MM.1S (cell line): ENCODE measurements around the gene STYXL1.

Experiments
- DNase-seq: peaks from one replicate; pipeline ENCODE4 v3.0.0-alpha.2; 2015
- H2AFZ ChIP-seq: fragments of 300-600 bp; sonication (generic); 2 replicates; pipeline ENCODE4 v1.6.0; 2016; ENCODE audit warnings: antibody characterized with exemption, low read length
- H3F3A ChIP-seq: fragments of 300-600 bp; sonication (generic); 2 replicates; pipeline ENCODE4 v1.6.1; 2016; ENCODE audit warnings: mild to moderate bottlenecking, antibody characterized with exemption, low read length, moderate library complexity, mixed read lengths; ENCODE audit not compliant: insufficient read depth
- H3K27ac ChIP-seq: fragments of 300-600 bp; sonication (generic); 2 replicates; pipeline ENCODE4 v1.5.1; 2016; ENCODE audit warnings: mild to moderate bottlenecking, low read length
- H3K27me3 ChIP-seq: fragments of 300-600 bp; sonication (generic); replicated peaks from 2 replicates; pipeline ENCODE4 v1.6.0; 2016; ENCODE audit warnings: low read length; ENCODE audit not compliant: insufficient read depth
- H3K36me3 ChIP-seq: fragments of 300-600 bp; sonication (generic); replicated peaks from 2 replicates; pipeline ENCODE4 v1.6.1; 2016; ENCODE audit warnings: mild to moderate bottlenecking, low read length, mixed read lengths; ENCODE audit not compliant: insufficient read depth
- H3K4me1 ChIP-seq: fragments of 300-600 bp; sonication (generic); 2 replicates; pipeline ENCODE4 v1.6.1; 2016; ENCODE audit warnings: low read length, mixed read lengths
- H3K4me2 ChIP-seq: fragments of 300-600 bp; sonication (generic); 2 replicates; pipeline ENCODE4 v1.6.0; 2016; ENCODE audit warnings: low read depth, low read length
- H3K4me3 ChIP-seq: fragments of 300-600 bp; sonication (generic); 2 replicates; pipeline ENCODE4 v1.5.1; 2016; ENCODE audit warnings: low read length, mixed read lengths
- H3K79me2 ChIP-seq: fragments of 300-600 bp; sonication (generic); 2 replicates; pipeline ENCODE4 v1.6.1; 2016; ENCODE audit warnings: mixed run types, low read length, mixed read lengths
- H3K9ac ChIP-seq: fragments of 300-600 bp; sonication (generic); 2 replicates; pipeline ENCODE4 v1.6.1; 2016; ENCODE audit warnings: low read length, mixed read lengths
- H3K9me2 ChIP-seq: fragments of 300-600 bp; sonication (generic); replicated peaks from 2 replicates; pipeline ENCODE4 v1.6.1; 2016; ENCODE audit warnings: mild to moderate bottlenecking, low read length, mixed read lengths; ENCODE audit not compliant: insufficient read depth
- H3K9me3 ChIP-seq: fragments of 300-600 bp; sonication (generic); replicated peaks from 2 replicates; pipeline ENCODE4 v1.6.1; 2016; ENCODE audit warnings: mild to moderate bottlenecking, low read length, mixed read lengths; ENCODE audit not compliant: insufficient read depth
- H4K20me1 ChIP-seq: fragments of 300-600 bp; sonication (generic); 2 replicates; pipeline ENCODE4 v1.6.1; 2016; ENCODE audit warnings: mild to moderate bottlenecking, low read length, moderate library complexity, mixed read lengths; ENCODE audit not compliant: insufficient read depth
- CTCF ChIP-seq: fragments of 300-600 bp; sonication (generic); IDR thresholded peaks from 2 replicates; pipeline ENCODE4 v1.5.1; 2016; ENCODE audit warnings: antibody characterized with exemption, low read length, mixed read lengths
- EZH2 ChIP-seq: fragments of 300-600 bp; sonication (generic); optimal IDR thresholded peaks from 2 replicates; pipeline ENCODE3; 2017; ENCODE audit warnings: low read depth, mild to moderate bottlenecking, antibody characterized with exemption, low read length, mixed read lengths
- EZH2phosphoT487 ChIP-seq: fragments of 300-600 bp; sonication (generic); IDR thresholded peaks from 2 replicates; pipeline ENCODE4 v1.6.1; 2018; ENCODE audit warnings: antibody characterized with exemption, low read length

Gene STYXL1

GRCh38 chr7:76074972-76075370 lies 27.2 kb upstream of the STYXL1 start:
- Histone ChIP-seq H4K20me1 (no peaks in the 10 kb centered on the region), H3K4me2 (no peak overlapping the region), H3K9me2 (no peaks in the 10 kb centered on the region), H3K4me1 (no peaks in the 10 kb centered on the region), H3K36me3 (no peaks in the 10 kb centered on the region), H2AFZ (no peak overlapping the region), H3K27ac (no peak overlapping the region), H3K27me3 (no peaks in the 10 kb centered on the region), H3F3A (no peaks in the 10 kb centered on the region), H3K4me3 (no peak overlapping the region), H3K9ac (no peak overlapping the region), H3K79me2 (no peaks in the 10 kb centered on the region), H3K9me3 (no peaks in the 10 kb centered on the region)
- TF ChIP-seq EZH2phosphoT487 (no peak), CTCF (no peak), EZH2 (no peak)
- no peak for DNase-seq

DNA sequence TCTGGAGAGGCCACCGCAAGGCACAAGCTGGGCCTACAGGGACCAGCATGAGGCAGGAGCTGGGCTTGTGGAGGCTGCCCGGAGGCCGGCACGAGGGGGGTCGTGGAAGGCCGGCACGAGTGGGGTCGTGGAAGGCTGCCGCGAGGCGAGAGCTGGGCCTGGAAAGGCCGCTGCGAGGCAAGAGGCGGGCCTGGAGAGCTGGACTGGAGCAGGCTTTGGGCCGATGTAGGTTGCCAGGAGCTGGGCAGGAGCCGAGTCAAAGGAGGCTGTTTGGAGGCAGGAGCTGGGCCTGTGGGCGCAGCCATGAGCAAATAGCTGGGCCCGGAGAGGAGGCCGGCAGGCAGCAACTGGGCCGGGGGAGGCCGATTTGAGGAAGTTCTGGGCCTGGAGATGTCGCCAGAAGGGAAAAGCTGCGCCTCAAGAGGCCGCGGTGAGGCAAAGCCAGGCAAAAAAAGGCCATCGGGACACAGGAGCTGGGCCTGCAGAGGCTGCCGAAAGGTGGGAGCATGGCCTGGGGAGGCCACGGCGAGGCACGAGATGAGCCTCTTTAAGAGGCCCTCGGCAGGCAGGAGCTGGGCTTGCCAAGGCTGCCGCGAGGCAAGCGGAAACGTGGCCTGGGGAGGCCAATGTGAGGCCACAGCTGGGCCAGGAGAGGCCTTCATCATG lies 26.6 kb upstream of the STYXL1 start:
- Histone ChIP-seq H3K36me3 (no peaks in the 10 kb centered on the region), H3K9ac (no peak overlapping the region), H3K27ac (no peak overlapping the region), H3K9me2 (no peaks in the 10 kb centered on the region), H3F3A (no peaks in the 10 kb centered on the region), H3K27me3 (no peaks in the 10 kb centered on the region), H3K4me1 (no peaks in the 10 kb centered on the region), H3K4me2 (no peak overlapping the region), H4K20me1 (no peaks in the 10 kb centered on the region), H2AFZ (no peak overlapping the region), H3K4me3 (no peak overlapping the region), H3K9me3 (no peaks in the 10 kb centered on the region), H3K79me2 (no peaks in the 10 kb centered on the region)
- DNase-seq = no peak
- TF ChIP-seq EZH2 (no peak), CTCF (no peak), EZH2phosphoT487 (no peak)

GRCh38 chr7:76073335-76073990 lies 25.7 kb upstream of the STYXL1 start:
- Histone ChIP-seq H3K27ac (no peak overlapping the region), H3K79me2 (no peaks in the 10 kb centered on the region), H3K9ac (no peak overlapping the region), H3F3A (no peaks in the 10 kb centered on the region), H3K27me3 (no peaks in the 10 kb centered on the region), H3K9me3 (no peaks in the 10 kb centered on the region), H3K4me1 (no peaks in the 10 kb centered on the region), H4K20me1 (no peaks in the 10 kb centered on the region), H3K36me3 (no peaks in the 10 kb centered on the region), H3K4me2 (no peak overlapping the region), H2AFZ (no peak overlapping the region), H3K9me2 (no peaks in the 10 kb centered on the region), H3K4me3 (no peak overlapping the region)
- TF ChIP-seq CTCF (no peak), EZH2phosphoT487 (no peak), EZH2 (no peak)
- DNase-seq = no peak
